Fibroblast of the aortic adventitia (primary cell): ENCODE results near the gene CRACR2B. TPM values are rescaled to one million over a fixed set of nuclear protein-coding genes. Genes with fewer than 3 reads are reported as not detected.

Experiments
- DNase-seq: peaks from one replicate; pipeline ENCODE4 v3.0.0-alpha.2; 2010; ENCODE audit warnings: low read depth
- H3K4me3 ChIP-seq: 2 replicates; pipeline ENCODE4 v1.5.1; 2011; ENCODE audit warnings: low read depth, mild to moderate bottlenecking, control low read depth, low read length, moderate library complexity
- total RNA-seq: library from RNA; depleted of rRNA; stranded (reverse); fragments of >200 nt; gene quantifications from 2 replicates; pipeline ENCODE4 v1.2.3, GENCODE V29; 2012; ENCODE audit warnings: low replicate concordance
- TF ChIP-seq, protein P1 (sequence below): IDR thresholded peaks from 2 replicates; pipeline ENCODE4 v1.5.1; 2011; ENCODE audit warnings: mild to moderate bottlenecking, low read length, control low read depth, inconsistent platforms; ENCODE audit not compliant: insufficient read depth

Gene CRACR2B
- total RNA-seq, 1 donor = 1.3 TPM

DNA sequence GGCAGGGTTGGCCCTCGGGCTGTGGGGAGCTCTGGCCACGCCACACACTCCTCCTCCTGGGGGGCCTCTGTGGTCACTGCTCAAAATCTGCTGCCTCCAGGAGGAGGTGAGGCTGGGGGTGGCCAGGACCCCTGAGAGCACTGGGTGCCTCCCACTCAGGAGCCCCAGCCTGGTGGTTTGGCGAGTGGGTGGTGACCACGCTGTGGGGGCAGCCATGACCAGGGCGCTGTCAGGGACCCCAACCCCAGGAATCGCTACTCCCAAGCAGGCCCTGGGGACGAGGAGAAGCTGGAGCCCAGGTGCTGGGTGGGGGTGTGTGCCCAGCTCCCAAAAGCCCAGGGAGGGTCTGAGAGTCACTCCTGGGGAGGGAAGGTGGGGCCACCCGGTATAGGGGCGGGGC, 45.1 kb downstream of the CRACR2B start:
- H3K4me3 ChIP-seq = no peak overlapping the region
- TF ChIP-seq, protein P1, sequence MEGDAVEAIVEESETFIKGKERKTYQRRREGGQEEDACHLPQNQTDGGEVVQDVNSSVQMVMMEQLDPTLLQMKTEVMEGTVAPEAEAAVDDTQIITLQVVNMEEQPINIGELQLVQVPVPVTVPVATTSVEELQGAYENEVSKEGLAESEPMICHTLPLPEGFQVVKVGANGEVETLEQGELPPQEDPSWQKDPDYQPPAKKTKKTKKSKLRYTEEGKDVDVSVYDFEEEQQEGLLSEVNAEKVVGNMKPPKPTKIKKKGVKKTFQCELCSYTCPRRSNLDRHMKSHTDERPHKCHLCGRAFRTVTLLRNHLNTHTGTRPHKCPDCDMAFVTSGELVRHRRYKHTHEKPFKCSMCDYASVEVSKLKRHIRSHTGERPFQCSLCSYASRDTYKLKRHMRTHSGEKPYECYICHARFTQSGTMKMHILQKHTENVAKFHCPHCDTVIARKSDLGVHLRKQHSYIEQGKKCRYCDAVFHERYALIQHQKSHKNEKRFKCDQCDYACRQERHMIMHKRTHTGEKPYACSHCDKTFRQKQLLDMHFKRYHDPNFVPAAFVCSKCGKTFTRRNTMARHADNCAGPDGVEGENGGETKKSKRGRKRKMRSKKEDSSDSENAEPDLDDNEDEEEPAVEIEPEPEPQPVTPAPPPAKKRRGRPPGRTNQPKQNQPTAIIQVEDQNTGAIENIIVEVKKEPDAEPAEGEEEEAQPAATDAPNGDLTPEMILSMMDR = no peak
- DNase-seq = no peak

DNA sequence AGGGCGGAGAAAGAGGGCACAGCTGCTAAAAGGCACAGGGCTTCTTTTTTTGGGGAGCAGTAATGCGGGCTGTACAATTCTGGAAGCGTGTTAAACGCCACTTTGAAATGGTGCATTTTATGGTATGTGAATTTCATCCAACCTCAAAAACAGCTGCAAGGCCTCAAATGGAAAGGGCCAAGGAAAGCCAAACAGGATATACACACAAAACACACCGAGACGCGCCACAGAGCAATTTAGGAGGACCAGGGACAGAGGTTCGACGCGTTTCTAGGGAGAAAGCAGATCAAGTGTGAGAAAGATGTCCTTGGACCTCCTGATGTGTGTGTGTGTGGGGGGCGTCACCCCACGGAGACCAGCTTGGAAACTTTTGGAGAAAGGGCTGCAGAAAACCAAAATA, 46.0 kb downstream of the CRACR2B start:
- no peak overlapping the region for H3K4me3 ChIP-seq
- no peak for DNase-seq
- TF ChIP-seq, protein P1 = no peak

DNA sequence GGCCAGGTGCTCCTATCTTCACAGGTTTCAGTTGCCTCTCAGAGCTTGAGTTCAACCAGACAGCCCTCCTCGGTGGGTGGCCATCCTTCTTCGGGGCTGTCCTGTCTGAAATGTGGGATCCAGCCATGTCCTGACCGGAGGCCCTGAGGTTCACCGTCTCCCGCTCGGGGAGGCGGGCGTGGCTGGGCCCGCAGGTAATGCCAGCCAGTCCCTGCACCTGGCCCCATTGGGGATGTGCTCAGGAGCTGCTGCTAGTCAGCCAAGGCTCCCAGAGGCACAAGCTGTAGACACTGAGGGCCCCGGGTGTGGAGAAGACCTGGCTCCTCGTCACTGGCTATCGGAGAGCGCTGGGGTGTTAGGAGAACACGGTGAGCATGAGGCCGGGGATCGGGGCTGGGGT, 47.5 kb downstream of the CRACR2B start:
- H3K4me3 ChIP-seq = no peak overlapping the region
- TF ChIP-seq, protein P1 = no peak
- no peak for DNase-seq

DNA sequence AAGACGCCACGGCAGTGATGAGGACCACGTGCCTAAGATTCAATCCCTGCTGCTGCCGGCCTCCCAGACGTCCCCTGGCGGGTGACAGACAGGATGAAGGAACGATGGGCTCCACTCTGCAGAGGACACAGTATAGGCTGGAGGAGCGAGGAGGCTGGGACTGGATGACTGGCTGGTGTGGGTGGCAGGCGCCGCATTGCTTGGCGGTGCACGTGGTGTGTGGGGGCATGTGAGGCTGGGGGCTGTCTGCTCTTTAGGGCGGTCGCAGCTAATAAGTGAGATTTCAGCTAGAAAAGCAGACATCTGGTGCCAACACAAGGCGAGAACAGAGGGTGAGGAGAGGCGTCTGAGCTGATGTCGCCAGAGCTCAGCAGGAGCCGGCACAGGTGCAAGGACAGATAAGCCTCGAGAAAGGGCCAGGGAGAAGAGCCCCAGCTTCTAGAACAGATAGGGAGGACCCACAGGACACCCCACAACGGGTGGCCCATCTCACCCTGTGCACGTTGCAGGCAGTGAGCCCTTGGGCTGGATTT, 48.1 kb downstream of the CRACR2B start:
- DNase-seq = no peak
- TF ChIP-seq, protein P1 = no peak
- H3K4me3 ChIP-seq = no peak overlapping the region

DNA sequence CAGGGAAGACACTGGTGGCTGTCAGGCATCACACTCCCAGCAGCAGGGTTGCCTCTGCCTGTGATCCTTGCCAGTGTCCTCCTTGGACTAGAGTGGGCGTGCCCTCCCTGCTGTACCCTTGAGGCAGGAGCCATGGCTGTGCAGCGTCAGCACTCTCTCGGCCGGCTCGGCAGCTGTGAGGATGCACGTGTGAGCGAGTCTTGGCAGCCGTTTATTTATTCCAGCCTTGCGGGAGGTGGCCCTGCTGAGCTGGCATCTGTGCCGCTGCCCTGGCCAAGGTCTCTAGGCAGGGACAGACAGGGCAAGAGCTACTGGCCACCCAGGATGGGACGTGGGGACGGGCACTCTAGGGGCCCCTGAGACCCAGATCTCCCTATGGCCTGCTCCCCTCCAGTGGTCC, 48.8 kb downstream of the CRACR2B start:
- no peak for DNase-seq
- no peak overlapping the region for H3K4me3 ChIP-seq
- TF ChIP-seq, protein P1 = no peak

DNA sequence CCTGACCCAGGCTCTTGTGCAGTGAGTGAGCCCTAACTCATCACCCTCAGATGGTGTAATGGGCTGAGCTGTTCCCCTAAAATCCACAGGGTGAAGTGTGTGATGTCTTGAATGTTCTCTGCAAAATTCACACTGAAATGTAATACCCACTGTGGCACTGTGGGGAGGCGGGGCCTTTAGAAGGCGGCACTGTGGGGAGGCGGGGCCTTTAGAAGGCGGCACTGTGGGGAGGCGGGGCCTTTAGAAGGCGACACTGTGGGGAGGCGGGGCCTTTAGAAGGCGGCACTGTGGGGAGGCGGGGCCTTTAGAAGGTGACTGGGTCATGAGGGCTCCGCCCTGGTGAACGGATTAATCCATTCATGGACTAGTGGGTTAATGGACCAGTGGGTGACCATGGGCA, 49.8 kb downstream of the CRACR2B start:
- TF ChIP-seq, protein P1 = no peak
- no peak overlapping the region for H3K4me3 ChIP-seq
- DNase-seq = no peak

DNA sequence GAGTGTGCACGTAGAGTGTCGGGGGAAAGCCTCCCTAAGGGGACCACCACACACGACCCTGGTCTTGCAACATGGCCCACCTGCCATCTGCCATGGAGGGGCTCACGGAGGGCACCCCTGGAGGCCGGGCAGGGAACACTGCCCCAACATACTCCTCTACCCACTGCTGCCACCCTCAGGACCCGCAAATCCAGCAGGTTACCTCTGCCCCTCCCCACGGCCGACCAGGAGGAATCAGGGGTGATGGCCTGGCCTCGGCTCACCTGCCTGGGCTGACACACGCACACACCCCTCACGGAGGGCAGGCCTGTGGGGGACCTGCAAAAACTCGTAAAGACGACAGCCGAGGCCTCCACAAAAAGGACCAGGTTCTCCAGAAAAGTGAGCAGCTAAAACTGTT, 52.7 kb downstream of the CRACR2B start:
- DNase-seq = no peak
- H3K4me3 ChIP-seq = no peak overlapping the region
- TF ChIP-seq, protein P1 = no peak
